ENCODE data around the gene ANAPC1. TPM values are rescaled to one million over a fixed set of nuclear protein-coding genes. Genes with fewer than 3 reads are reported as not detected.
"Not testable (repeated sequence)": the region's sequence is repeated elsewhere in the genome, so short reads cannot be mapped to it uniquely, and the experiment has no call there.

Gene ANAPC1
- total RNA-seq, 1 experiment from 2014 or later, result 52.6 TPM

DNA sequence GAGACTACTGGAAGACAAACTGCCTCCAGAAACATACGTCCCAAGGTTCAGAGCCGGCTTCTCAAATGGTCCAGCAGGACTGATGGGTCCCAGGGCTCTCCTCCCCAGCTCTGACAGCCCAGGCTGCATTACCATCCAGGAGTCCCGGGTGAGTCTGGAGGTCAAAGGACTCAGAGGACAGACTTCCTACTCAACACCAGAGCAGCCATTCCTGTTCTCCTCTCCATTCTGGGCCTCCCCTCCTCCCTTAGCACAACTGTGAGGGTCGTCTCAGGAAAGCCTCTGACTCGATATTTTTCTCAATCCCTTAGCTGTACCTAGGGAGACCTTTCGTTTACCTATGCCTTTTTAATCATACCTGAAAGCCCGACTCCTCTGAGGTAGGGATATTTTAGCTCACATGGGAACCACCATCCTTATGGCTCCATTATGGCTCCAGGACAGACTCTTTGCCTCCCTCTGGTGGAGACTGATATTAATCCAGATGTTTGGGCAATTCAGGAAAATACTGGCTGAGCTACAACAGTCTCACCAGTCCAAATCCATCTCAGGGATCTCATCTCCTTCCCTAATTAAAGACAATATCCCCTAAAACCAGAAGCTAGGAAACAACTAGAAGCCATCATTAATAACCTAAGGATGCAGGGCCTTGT is 70.9 kb downstream of the ANAPC1 start:
- not testable (repeated sequence) for H3K27ac ChIP-seq; H3K36me3 ChIP-seq; H3K9me3 ChIP-seq (replicated peaks); H3K27me3 ChIP-seq (replicated peaks); H3K4me1 ChIP-seq (replicated peaks); H3K4me3 ChIP-seq; DNase-seq (ENCODE audit: low read depth in 1 of 2, low spot score in 2 of 2)

DNA sequence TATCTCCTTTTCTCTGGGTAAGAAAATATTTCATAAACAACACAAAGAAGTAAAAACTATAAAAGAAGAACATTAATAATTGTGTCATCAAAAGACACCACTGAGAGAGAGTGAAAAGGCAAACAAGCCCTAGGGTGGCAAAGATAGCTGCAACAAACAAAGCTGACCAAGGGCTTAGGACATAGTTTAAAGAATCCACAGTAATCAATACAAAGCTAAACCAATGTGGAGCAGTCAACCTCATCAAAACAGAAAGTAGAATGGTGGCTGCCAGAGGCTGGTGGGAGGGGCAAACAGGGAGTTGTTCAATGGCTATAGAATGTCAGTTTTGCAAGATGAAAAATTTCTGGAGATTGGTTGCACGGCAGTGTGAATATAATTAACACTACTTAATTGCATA is 93.4 kb downstream of the ANAPC1 start:
- not testable (repeated sequence) for H3K27me3 ChIP-seq (replicated peaks); H3K4me3 ChIP-seq; H3K9me3 ChIP-seq (replicated peaks); H3K36me3 ChIP-seq; H3K4me1 ChIP-seq (replicated peaks); DNase-seq (ENCODE audit: low read depth in 1 of 2, low spot score in 2 of 2); H3K27ac ChIP-seq

DNA sequence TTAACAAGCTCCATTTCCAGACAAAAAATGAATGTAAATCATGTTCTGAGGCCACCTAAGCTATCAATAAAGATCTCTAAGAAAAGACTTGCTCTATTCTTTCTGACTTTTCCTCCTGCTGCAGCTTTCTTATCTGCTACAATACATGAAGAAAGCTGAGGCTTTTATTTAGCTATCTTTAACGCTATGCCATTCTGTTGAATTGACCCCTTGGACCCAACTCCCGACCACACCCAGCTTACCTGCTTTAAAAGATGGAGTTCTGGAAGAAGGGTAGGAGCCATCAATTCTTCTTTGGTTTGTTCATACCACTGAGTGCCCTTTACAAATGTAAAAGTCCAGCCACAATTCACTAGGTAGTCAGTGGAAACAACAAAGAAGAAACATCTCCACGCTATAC is 99.9 kb downstream of the ANAPC1 start:
- H3K27ac ChIP-seq; H3K36me3 ChIP-seq; H3K4me3 ChIP-seq; H3K9me3 ChIP-seq (replicated peaks); H3K4me1 ChIP-seq (replicated peaks); DNase-seq (ENCODE audit: low read depth in 1 of 2, low spot score in 2 of 2); H3K27me3 ChIP-seq (replicated peaks): not testable (repeated sequence)

- H3K36me3 ChIP-seq; H3K4me1 ChIP-seq (replicated peaks); H3K4me3 ChIP-seq; DNase-seq (ENCODE audit: low read depth in 1 of 2, low spot score in 2 of 2); H3K27me3 ChIP-seq (replicated peaks); H3K9me3 ChIP-seq (replicated peaks); H3K27ac ChIP-seq: not testable (repeated sequence)
Observed at GRCh38 chr2:111782195-111782594, 101.8 kb downstream of the ANAPC1 start.

GRCh38 chr2:111781443-111782094 is 102.4 kb downstream of the ANAPC1 start:
- not testable (repeated sequence) for H3K36me3 ChIP-seq, H3K27ac ChIP-seq

DNA sequence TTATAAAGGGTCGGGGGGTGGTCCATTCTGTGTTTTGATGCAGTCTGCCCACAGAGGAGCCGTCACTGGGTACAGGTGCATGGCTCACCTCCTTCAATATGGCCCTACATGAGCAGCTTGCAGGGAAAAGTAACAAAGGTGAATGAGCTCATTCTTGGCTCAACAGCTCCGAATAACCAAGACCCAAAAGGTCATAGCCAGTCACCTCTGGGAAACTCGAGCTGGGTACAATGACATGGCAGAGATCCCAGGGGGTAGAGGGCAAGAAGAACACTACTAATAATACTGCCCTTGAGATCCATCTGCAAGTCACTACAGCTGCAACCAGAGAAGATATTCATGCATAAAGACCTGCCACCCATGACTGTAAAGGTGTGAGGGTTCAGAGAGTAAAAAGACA is 106.8 kb downstream of the ANAPC1 start:
- not testable (repeated sequence) for H3K36me3 ChIP-seq; H3K4me1 ChIP-seq (replicated peaks)

More at GRCh38 chr2:111781443-111782094, 102.4 kb downstream of the ANAPC1 start:
- DNase-seq (ENCODE audit: low read depth in 1 of 2, low spot score in 2 of 2); H3K4me3 ChIP-seq; H3K9me3 ChIP-seq (replicated peaks); H3K4me1 ChIP-seq (replicated peaks); H3K27me3 ChIP-seq (replicated peaks): not testable (repeated sequence)

DNA sequence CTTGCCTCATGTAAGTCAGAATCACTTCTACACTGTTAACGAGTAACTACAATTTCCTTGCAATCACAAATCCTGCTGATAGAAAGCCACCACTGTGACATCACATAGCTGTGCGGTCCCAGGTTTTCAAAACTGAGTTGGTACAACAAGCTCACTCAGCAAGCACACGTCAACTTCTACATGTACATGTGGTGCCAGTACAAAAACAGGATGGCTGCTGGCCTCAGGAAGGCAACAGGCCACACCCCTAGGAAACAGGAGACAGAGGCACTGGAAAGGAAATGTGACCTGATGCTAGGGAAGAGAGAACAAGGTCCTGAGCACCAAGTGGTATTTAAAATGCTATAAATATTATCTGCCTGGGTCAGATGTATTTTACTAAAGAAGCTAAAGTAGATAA is 107.7 kb downstream of the ANAPC1 start:
- DNase-seq (ENCODE audit: low read depth in 1 of 2, low spot score in 2 of 2); H3K4me1 ChIP-seq (replicated peaks); H3K27me3 ChIP-seq (replicated peaks); H3K36me3 ChIP-seq; H3K9me3 ChIP-seq (replicated peaks); H3K27ac ChIP-seq; H3K4me3 ChIP-seq: not testable (repeated sequence)

More for the DNA sequence above, 106.8 kb downstream of the ANAPC1 start:
- not testable (repeated sequence) for H3K27ac ChIP-seq; H3K9me3 ChIP-seq (replicated peaks); H3K27me3 ChIP-seq (replicated peaks); DNase-seq (ENCODE audit: low read depth in 1 of 2, low spot score in 2 of 2); H3K4me3 ChIP-seq

DNA sequence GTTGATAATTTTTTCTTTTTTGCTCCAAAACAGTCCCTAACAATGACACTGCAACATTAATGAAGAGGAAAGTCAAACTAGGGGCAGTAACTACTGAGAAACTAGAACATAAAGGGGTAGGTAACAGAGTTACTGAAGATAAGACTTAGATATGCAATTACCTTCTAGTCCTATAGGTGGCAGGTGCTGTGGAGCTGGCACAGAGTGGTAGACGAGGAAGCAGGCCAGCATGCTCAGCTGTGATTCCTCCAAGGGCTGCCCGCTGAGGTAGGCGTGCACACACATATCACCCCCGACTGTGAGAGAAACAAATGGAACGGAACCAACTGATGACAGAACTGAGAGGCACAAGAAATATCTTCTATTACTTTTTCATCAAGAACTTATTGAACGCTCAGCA is 111.8 kb downstream of the ANAPC1 start:
- not testable (repeated sequence) for H3K4me3 ChIP-seq; H3K36me3 ChIP-seq; H3K27me3 ChIP-seq (replicated peaks); H3K27ac ChIP-seq; H3K9me3 ChIP-seq (replicated peaks); DNase-seq (ENCODE audit: low read depth in 1 of 2, low spot score in 2 of 2); H3K4me1 ChIP-seq (replicated peaks)

- H3K4me3 ChIP-seq; H3K4me1 ChIP-seq (replicated peaks); H3K27ac ChIP-seq: not testable (repeated sequence)
Observed at GRCh38 chr2:111770916-111771658, 112.9 kb downstream of the ANAPC1 start.

DNA sequence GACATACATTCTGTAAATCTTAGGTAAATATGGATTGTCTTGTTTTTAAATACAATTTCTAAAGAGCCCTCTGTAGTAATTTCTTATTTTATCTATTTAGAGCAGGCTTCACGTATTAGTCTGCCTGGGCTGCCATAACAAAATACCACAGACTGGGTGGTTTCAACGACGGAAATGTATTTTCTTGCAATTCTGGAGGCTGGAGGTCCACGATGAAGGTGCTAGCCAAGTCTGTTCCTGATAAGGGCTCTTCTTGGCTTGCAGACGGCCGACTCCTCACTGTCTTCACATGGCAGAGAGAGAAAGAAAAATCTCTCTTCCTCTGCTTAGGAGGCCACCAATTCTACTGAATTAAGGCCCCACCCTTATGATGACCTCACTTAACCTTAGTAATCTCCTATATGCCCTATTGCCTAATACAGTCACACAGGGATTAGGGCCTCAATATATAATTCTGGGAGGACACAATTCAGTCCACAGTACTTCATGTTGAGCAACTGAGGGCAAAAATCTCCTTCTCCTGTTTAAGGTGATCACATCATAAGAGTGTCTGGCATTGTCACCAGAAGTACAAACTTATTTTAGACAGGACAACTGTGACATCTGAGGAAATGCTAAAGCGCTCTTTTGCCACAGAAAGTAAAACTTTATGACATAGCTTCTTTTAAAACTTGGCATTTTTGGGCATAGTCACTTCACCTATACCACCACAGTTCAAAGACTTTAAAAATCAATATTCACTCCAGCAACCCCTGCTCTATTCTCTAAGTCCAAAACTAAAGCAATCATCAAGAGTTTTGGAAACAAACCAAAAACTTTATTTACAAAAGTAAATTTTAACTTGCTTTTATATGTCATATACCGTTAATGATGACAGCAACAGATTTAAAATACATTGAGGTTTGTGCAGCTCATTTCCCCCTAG is 115.5 kb downstream of the ANAPC1 start:
- H3K9me3 ChIP-seq (replicated peaks); H3K4me1 ChIP-seq (replicated peaks); DNase-seq (ENCODE audit: low read depth in 1 of 2, low spot score in 2 of 2); H3K27ac ChIP-seq; H3K27me3 ChIP-seq (replicated peaks); H3K36me3 ChIP-seq; H3K4me3 ChIP-seq: not testable (repeated sequence)

More at GRCh38 chr2:111770916-111771658, 112.9 kb downstream of the ANAPC1 start:
- H3K27me3 ChIP-seq (replicated peaks); H3K36me3 ChIP-seq; DNase-seq (ENCODE audit: low read depth in 1 of 2, low spot score in 2 of 2); H3K9me3 ChIP-seq (replicated peaks): not testable (repeated sequence)

DNA sequence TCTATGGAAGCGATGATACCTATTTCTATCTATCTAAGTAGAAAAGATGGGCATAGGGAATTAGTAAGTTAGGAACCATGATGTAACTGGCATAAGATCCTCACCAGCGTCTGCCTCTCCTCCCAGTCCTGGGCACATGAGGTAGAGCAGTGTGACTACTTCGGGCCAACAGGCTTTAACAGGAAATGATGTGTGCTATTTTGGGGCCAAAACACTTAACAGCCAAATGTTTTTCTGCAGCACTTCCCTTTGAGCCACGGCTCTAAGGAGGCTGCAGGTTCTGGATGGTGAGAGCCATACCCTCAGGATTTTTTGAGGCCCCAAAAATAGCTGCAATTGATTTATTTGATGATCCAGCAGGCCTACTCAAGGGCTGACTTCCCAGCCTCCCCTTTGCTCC is 116.9 kb downstream of the ANAPC1 start:
- not testable (repeated sequence) for DNase-seq (ENCODE audit: low read depth in 1 of 2, low spot score in 2 of 2); H3K9me3 ChIP-seq (replicated peaks); H3K4me1 ChIP-seq (replicated peaks); H3K27me3 ChIP-seq (replicated peaks); H3K4me3 ChIP-seq; H3K27ac ChIP-seq; H3K36me3 ChIP-seq

- H3K9me3 ChIP-seq (replicated peaks); H3K36me3 ChIP-seq: not testable (repeated sequence)
Observed at GRCh38 chr2:111766295-111766694, 117.7 kb downstream of the ANAPC1 start.

GRCh38 chr2:111764151-111764550 is 119.8 kb downstream of the ANAPC1 start:
- H3K27ac ChIP-seq; H3K9me3 ChIP-seq (replicated peaks); H3K4me3 ChIP-seq; H3K27me3 ChIP-seq (replicated peaks); DNase-seq (ENCODE audit: low read depth in 1 of 2, low spot score in 2 of 2); H3K4me1 ChIP-seq (replicated peaks); H3K36me3 ChIP-seq: not testable (repeated sequence)

More at GRCh38 chr2:111766295-111766694, 117.7 kb downstream of the ANAPC1 start:
- not testable (repeated sequence) for H3K27ac ChIP-seq; H3K4me1 ChIP-seq (replicated peaks); DNase-seq (ENCODE audit: low read depth in 1 of 2, low spot score in 2 of 2); H3K4me3 ChIP-seq; H3K27me3 ChIP-seq (replicated peaks)
